ENCODE measurements around the gene ALDH1A2. TPM values are rescaled to one million over a fixed set of nuclear protein-coding genes. Genes with fewer than 3 reads are reported as not detected.

Gene ALDH1A2
- total RNA-seq, 4 donors from 2014 or later = 5.5 to 41.5 (median 15.1) TPM

GRCh38 chr15:58044551-58044950 lies 21.0 kb downstream of the ALDH1A2 start:
- Histone ChIP-seq H3K27me3 (no peaks in the 10 kb centered on the region), H3K4me3 (no peak overlapping the region)
- WGBS, 2 donors (ENCODE audit: low coverage in 1 of 2) = 82 to 100% methylated on average over 2 of the region's 2 CpGs

GRCh38 chr15:58043192-58043903 lies 22.2 kb downstream of the ALDH1A2 start:
- H3K4me1 ChIP-seq = peaks cover 0 to 8% (median 0%) of the 10 kb centered on the region in 3 donors
- H3K4me3 ChIP-seq = no peak overlapping the region
- no peaks in the 10 kb centered on the region for H3K9me3 ChIP-seq
- ATAC-seq = no peak
- no peaks in the 10 kb centered on the region for H3K36me3 ChIP-seq
- no peaks in the 10 kb centered on the region for H3K27me3 ChIP-seq
- no peak overlapping the region for H3K27ac ChIP-seq
- TF ChIP-seq CTCF (IDR thresholded peaks at IDR 0.05) (peak in 3 of 4 experiments; percentile 34 to 44 (median 37)), POLR2A (IDR thresholded peaks at IDR 0.05) (no peak)
- 44 to 48% methylated on average over 5 of the region's 5 CpGs for WGBS, 2 donors (ENCODE audit: low coverage in 1 of 2)

More at GRCh38 chr15:58044551-58044950, 21.0 kb downstream of the ALDH1A2 start:
- no peaks in the 10 kb centered on the region for H3K4me1 ChIP-seq
- no peaks in the 10 kb centered on the region for H3K9me3 ChIP-seq
- TF ChIP-seq POLR2AphosphoS5 (IDR thresholded peaks at IDR 0.05) (no peak), EP300 (IDR thresholded peaks at IDR 0.05) (no peak), POLR2A (IDR thresholded peaks at IDR 0.05) (no peak), CTCF (IDR thresholded peaks at IDR 0.05) (no peak)
- no peaks in the 10 kb centered on the region for H3K36me3 ChIP-seq
- no peak overlapping the region for H3K27ac ChIP-seq
- ATAC-seq = no peak

GRCh38 chr15:58042006-58042405 lies 23.5 kb downstream of the ALDH1A2 start:
- Histone ChIP-seq H3K4me1 (peaks cover 0 to 17% (median 0%) of the 10 kb centered on the region in 3 donors), H3K4me3 (no peak overlapping the region), H3K36me3 (no peaks in the 10 kb centered on the region), H3K9me3 (no peaks in the 10 kb centered on the region), H3K27me3 (no peaks in the 10 kb centered on the region), H3K27ac (no peak overlapping the region)
- no peak for ATAC-seq
- TF ChIP-seq CTCF (IDR thresholded peaks at IDR 0.05) (no peak), EP300 (IDR thresholded peaks at IDR 0.05) (no peak), POLR2A (IDR thresholded peaks at IDR 0.05) (no peak), POLR2AphosphoS5 (IDR thresholded peaks at IDR 0.05) (no peak)
- WGBS, 2 donors (ENCODE audit: low coverage in 1 of 2) = 72 to 84% methylated on average over 3 of the region's 3 CpGs

- Histone ChIP-seq H3K27ac (no peak overlapping the region), H3K4me3 (no peak overlapping the region), H3K36me3 (no peaks in the 10 kb centered on the region), H3K27me3 (no peaks in the 10 kb centered on the region), H3K9me3 (no peaks in the 10 kb centered on the region), H3K4me1 (peaks cover 0 to 17% (median 0%) of the 10 kb centered on the region in 3 donors)
- WGBS, 2 donors (ENCODE audit: low coverage in 1 of 2) = 79 to 82% methylated on average over 6 of the region's 6 CpGs
- ATAC-seq = no peak
- no peak for TF ChIP-seq POLR2AphosphoS5 (IDR thresholded peaks at IDR 0.05)
- no peak for TF ChIP-seq POLR2A (IDR thresholded peaks at IDR 0.05)
- no peak for TF ChIP-seq EP300 (IDR thresholded peaks at IDR 0.05)
- TF ChIP-seq CTCF (IDR thresholded peaks at IDR 0.05) = no peak
Observed at GRCh38 chr15:58040150-58040549, 25.4 kb downstream of the ALDH1A2 start.

Data from gastroesophageal sphincter (tissue), 4 donors.